ENCODE results near the gene DYRK3.

DNA sequence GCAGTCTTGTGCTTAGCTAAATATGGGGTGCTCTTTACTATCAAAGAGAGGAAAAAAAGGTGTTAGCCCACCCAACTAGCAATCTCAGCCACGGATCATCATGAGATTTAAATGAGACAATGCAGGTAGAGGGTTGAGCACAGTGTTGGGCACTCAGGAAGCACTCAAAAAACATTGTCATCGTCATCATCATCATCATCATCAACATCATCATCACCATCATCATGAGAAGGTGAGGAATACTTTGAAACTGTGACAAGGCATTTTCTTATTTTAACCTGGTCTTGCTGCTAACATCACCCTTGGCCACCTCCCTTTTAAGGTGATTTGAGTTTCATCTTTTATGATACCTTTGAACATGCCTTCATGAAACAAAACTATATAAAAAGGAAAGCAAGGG lies 46.0 kb downstream of the DYRK3 start:
- no peak for TF ChIP-seq EZH2 (IDR thresholded peaks at IDR 0.05; ENCODE audit: low read length)
- TF ChIP-seq, protein P1, sequence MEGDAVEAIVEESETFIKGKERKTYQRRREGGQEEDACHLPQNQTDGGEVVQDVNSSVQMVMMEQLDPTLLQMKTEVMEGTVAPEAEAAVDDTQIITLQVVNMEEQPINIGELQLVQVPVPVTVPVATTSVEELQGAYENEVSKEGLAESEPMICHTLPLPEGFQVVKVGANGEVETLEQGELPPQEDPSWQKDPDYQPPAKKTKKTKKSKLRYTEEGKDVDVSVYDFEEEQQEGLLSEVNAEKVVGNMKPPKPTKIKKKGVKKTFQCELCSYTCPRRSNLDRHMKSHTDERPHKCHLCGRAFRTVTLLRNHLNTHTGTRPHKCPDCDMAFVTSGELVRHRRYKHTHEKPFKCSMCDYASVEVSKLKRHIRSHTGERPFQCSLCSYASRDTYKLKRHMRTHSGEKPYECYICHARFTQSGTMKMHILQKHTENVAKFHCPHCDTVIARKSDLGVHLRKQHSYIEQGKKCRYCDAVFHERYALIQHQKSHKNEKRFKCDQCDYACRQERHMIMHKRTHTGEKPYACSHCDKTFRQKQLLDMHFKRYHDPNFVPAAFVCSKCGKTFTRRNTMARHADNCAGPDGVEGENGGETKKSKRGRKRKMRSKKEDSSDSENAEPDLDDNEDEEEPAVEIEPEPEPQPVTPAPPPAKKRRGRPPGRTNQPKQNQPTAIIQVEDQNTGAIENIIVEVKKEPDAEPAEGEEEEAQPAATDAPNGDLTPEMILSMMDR (optimal IDR thresholded peaks at IDR 0.05 in 1 of 3, IDR thresholded peaks at IDR 0.05 in 1 of 3, conservative IDR thresholded peaks at IDR 0.05 in 1 of 3; ENCODE audit: extremely low read depth in 1 of 3, insufficient read depth in 2 of 3, low read length in 3 of 3): no peak

Measured in keratinocyte (primary cell).